A549 (cell line): ENCODE measurements around the gene ELF3.

Experiments
- CBX2 ChIP-seq: fragments of 200-600 bp; sonication (generic); IDR thresholded peaks from 2 replicates; pipeline ENCODE4 v1.6.1; 2016; ENCODE audit warnings: low read depth, mild to moderate bottlenecking, borderline replicate concordance
- CEBPB ChIP-seq, 2 experiments: fragments of >200 bp in 1 of 2; sonication (Bioruptor Twin) in 1 of 2; formaldehyde crosslinking in 1 of 2; IDR thresholded peaks; 2 replicates each; pipeline ENCODE4 v1.6.1; 2012 to 2016
- CTCF ChIP-seq: fragments of >200 bp; sonication (Bioruptor Twin); formaldehyde crosslinking; IDR thresholded peaks from 3 replicates; pipeline ENCODE4 v1.5.1; 2016
- EP300 ChIP-seq, 2 experiments: fragments of >200 bp; sonication (Bioruptor Twin); formaldehyde crosslinking; IDR thresholded peaks; 2 replicates in 1 of 2; 3 replicates in 1 of 2; pipeline ENCODE4 v1.6.1; 2016 to 2017
- MAFK ChIP-seq: fragments of 450-650 bp; IDR thresholded peaks from 2 replicates; pipeline ENCODE4 v1.6.1; 2014; ENCODE audit not compliant: partially characterized antibody
- MAX ChIP-seq: IDR thresholded peaks from 2 replicates; pipeline ENCODE4 v1.6.1; 2012
- POLR2A ChIP-seq: IDR thresholded peaks from 2 replicates; pipeline ENCODE4 v1.6.1; 2012; ENCODE audit warnings: mild to moderate bottlenecking, low read length
- POLR2AphosphoS2 ChIP-seq: conservative IDR thresholded peaks from 2 replicates; pipeline ENCODE4 v1.6.1; 2012; ENCODE audit warnings: low read length, improper control_type of control experiment, inconsistent platforms
- SMC3 ChIP-seq: fragments of >200 bp; sonication (Bioruptor Twin); formaldehyde crosslinking; IDR thresholded peaks from 3 replicates; pipeline ENCODE4 v1.6.1; 2018; ENCODE audit warnings: inconsistent platforms
- ZC3H11A ChIP-seq: fragments of 450-650 bp; IDR thresholded peaks from 2 replicates; pipeline ENCODE4 v1.6.1; 2014; ENCODE audit warnings: antibody characterized with exemption, mild to moderate bottlenecking

GRCh38 chr1:202011994-202012393, 1.6 kb downstream of the ELF3 start:
- TF ChIP-seq SMC3 (no peak), CTCF (no peak), EP300 (IDR thresholded peaks at IDR 0.05) (no peak), MAFK (no peak), CEBPB (IDR thresholded peaks at IDR 0.05) (no peak), POLR2A (no peak; the same call in 1 of the 2 replicates), POLR2AphosphoS2 (no peak), ZC3H11A (no peak), CBX2 (no peak), MAX (no peak)
